GM21737 (cell line): ENCODE data around the gene OCA2.

Experiments used
- ATAC-seq: cut with Tn5 transposase; IDR thresholded peaks from one replicate; pipeline ENCODE4 v1.9.1; 2021; ENCODE audit warnings: mild to moderate bottlenecking, moderate library complexity; ENCODE audit not compliant: unreplicated experiment

OCA2 gene

GRCh38 chr15:28005004-28005527 lies 94.0 kb downstream of the OCA2 start:
- ATAC-seq, result no peak

DNA sequence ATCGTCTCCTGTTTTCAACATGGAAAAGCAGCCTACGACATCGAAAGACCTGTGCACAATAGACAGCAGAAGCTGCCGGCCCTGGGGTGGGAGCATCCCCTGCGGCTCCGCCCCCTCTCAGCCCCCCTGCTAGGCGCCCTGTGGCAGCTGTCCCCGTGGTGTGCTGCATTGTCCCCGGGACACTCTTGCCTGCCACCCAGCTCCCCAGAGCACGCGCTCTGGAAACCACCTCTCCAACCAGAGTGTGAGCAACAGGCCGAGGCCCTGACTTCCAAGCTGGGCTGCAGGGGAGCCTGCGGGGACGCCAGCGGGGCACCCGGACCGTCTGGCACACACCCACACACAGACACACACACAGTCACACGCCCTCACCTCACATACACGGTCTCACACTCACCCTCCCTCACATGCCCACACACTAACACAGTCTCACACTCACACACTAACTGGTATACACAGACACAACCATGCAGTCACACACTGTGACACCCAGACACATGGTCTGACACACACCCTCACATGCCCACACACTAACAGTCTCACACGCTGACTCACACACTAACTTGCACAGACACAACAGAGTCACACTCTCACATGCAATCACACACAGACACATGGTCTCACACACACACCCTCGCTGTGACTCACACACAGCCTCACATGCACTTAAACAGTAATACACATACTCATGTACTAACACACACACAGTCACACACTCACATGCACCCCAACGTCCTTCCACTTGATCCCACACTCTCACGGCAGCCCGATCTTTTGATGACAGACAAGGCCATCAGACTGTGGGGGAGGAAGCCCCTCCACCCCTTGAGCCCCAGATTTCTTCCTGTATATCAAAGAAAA lies 94.7 kb downstream of the OCA2 start:
- no peak for ATAC-seq

- no peak for ATAC-seq
Observed at GRCh38 chr15:28003302-28004037, 95.6 kb downstream of the OCA2 start.

GRCh38 chr15:28002867-28003266 lies 96.2 kb downstream of the OCA2 start:
- ATAC-seq, result no peak

DNA sequence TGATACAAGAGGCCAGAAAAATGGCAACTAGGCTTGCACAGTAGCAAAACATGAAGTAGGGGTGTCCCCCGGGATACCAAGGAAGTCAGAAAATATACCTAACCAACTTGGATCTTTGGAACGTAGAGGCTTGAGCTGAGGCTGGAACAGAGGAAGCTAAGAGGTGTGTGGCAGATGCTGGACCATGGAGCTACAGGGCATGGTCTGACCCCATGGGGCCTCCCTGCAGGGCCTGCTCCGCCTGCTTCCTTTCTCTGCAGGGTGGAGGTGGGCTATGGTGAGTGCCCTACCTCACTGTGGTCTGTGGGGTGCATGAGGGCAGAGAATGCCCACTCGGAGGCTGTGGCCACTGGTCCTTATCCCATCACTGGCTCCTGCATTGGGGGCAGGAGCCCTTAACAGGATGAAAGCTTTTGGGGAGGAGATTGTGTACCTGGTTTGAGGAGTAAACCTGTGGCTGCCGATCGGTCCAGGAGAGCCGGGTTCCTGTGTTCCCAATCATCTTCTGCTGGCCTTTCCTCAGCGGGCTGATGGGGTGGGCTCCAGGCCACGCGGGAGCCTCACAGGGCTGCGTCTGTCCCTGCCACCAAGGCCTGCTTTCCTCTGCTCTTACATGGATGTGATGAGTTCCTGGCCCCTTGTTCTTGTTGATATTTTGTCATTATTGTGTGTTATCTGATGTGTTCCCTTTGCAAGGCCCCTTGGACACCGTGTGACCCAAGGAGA lies 96.8 kb downstream of the OCA2 start:
- no peak for ATAC-seq

DNA sequence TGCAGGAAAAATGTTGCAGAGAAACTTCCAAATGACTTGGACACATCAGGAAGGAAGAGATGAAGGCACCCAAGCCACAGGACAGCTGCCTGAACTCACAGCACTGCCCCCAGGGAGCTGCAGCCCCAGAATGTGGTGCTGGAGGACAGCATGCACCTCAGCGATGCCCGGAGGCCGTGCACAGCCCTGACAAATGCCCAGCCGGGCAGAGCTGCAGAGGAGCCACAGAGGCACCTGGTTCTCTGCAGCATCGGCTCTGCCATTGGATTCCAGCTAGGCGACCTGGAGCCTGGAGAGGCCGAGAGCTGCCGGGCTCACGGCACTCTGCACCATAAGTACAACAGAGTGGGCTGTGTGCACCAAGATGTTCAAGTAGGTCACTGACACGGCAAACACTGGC lies 97.5 kb downstream of the OCA2 start:
- ATAC-seq, result no peak

DNA sequence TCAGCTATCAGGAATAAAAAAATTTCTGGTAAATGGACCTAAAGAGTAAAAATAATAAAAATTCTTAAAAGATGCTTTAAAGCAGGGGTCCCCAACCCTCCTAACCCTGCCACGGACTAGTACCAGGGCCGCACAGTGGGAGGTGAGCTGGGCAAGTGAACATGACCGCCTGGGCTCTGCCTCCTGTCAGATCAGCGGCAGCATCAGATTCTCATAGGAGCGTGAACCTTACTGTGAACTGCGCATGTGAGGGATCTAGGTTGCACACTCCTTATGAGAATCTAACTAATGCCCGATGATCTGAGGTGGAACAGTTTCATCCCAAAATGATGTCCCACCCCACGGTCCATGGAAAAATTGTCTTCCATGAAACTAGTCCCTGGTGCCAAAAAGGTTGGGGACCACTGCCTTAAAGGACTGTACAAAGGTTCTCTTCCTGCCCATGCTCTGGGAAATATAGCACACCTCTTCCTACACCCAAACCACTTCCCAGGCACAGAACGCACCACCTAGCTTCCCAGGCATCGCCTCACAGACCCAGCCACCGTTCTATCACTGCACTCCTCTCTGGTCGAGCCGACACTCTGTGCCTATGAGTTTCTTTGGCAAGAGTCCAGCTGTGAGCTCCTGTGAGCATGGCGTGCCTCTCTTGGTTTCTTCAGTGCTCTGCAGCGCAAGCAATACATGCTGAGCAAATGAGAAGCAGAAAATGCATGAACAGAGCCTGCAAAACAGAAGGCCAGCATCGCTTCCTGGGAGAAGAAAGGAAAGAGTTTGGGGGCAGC lies 104.9 kb downstream of the OCA2 start:
- ATAC-seq, result no peak

- no peak for ATAC-seq
Observed at GRCh38 chr15:27993544-27993943, 105.6 kb downstream of the OCA2 start.

- ATAC-seq, result no peak
Observed at GRCh38 chr15:27990521-27991515, 108.3 kb downstream of the OCA2 start.

- no peak for ATAC-seq
Observed at GRCh38 chr15:27989838-27990237, 109.3 kb downstream of the OCA2 start.

GRCh38 chr15:27989427-27989826 lies 109.7 kb downstream of the OCA2 start:
- no peak for ATAC-seq

- no peak for ATAC-seq
Observed at GRCh38 chr15:27985099-27985498, 114.0 kb downstream of the OCA2 start.

GRCh38 chr15:27983496-27983895 lies 115.6 kb downstream of the OCA2 start:
- ATAC-seq, result no peak

DNA sequence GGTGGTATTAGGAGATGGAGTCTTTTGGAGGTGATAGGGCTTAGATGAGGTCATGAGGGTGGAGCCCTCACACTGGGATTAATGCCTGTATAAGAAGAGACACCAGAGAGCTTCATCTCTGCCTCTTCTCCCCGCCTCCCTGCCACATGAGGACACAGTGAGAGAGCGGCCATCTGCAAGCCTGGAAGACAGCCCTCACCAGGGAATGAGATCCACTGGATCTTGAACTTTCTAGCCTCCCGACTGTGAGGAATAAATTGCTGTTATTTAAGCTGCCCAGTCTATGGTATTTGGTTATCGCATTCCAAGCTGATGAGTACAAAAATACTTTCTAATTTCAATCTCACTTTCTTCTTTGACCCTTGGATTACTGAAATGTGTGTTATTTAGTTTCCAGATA lies 121.4 kb downstream of the OCA2 start:
- no peak for ATAC-seq

GRCh38 chr15:27973886-27974285 lies 125.2 kb downstream of the OCA2 start:
- no peak for ATAC-seq

DNA sequence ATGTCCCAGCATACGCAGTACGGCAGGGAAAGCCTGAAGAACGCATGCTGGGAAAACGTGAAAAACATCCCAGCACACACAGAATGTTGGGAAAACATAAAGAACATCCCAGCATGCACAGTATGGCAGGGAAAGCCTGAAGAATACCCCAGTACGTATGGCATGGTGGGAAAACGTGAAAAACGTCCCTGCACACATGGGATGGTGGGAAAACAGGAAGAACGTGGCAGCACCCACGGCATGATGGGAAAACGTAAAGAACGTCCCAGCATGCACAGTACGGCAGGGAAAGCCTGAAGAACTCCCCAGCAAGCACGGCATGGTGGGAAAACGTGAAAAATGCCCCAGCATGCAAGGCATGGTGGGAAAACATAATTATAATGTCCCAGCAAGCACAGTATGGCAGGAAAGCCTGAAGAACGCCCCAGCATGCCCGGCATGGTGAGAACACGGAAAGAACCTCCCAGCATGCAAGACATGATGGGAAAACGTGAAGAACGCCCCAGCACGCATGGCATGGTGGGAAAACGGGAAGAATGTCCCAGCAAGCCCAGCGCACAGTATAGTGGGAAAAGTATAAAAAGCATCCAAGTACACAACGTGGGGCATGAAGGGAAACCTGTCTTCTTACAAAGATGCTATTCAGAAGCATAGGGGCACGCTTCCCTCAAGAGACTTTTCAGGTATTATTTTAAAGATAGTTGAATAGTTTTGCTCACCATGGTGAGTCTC lies 128.3 kb downstream of the OCA2 start:
- ATAC-seq, result no peak

GRCh38 chr15:27967541-27967940 lies 131.6 kb downstream of the OCA2 start:
- ATAC-seq, result no peak

DNA sequence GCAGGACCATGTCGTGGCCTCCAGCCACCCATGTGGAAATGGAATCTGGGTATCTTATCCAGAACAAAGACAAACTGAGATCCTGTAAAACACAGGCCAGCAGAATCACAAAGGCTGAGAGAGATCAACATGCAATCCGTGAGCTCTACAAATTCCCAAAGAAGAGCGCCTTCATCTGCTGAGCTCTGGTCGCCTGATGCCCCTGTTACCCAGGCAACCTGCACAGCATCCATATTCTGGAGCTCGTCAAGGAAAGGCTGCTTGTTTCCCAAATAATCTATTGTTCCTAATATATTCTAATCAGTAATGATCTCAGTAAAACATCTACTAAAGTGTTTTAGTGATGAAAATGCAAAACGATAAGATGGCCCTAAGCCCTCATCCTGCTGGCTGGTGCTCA lies 133.6 kb downstream of the OCA2 start:
- ATAC-seq, result no peak

GRCh38 chr15:27961801-27962200 lies 137.3 kb downstream of the OCA2 start:
- no peak for ATAC-seq
